Endodermal cell (in vitro differentiated cells): ENCODE measurements around the gene TRIM46. TPM values are rescaled to one million over a fixed set of nuclear protein-coding genes. Genes with fewer than 3 reads are reported as not detected.

Experiments used
- DNase-seq: peaks from one replicate; pipeline ENCODE4 v3.0.0-alpha.2; 2017
- H3K27ac ChIP-seq: 2 replicates; pipeline ENCODE4 v1.5.1; 2013; ENCODE audit warnings: mild to moderate bottlenecking, low read depth, low read length, moderate library complexity
- H3K27me3 ChIP-seq: 2 replicates; pipeline ENCODE4 v1.6.1; 2013; ENCODE audit warnings: mild to moderate bottlenecking, low read length, moderate library complexity; ENCODE audit not compliant: insufficient read depth, control insufficient read depth, poor library complexity, severe bottlenecking
- H3K36me3 ChIP-seq: 2 replicates; pipeline ENCODE4 v1.7.0; 2013; ENCODE audit warnings: mild to moderate bottlenecking, low read length, moderate library complexity; ENCODE audit not compliant: control insufficient read depth, insufficient read depth
- H3K4me1 ChIP-seq: one replicate; pipeline ENCODE4 v1.7.0; 2013; ENCODE audit warnings: low read length; ENCODE audit not compliant: control insufficient read depth, insufficient read depth
- H3K4me3 ChIP-seq: 2 replicates; pipeline ENCODE4 v1.5.1; 2013; ENCODE audit warnings: mild to moderate bottlenecking, low read length, moderate library complexity
- H3K9ac ChIP-seq: 2 replicates; pipeline ENCODE4 v1.6.1; 2013; ENCODE audit warnings: mild to moderate bottlenecking, low read length, moderate library complexity; ENCODE audit not compliant: poor library complexity, severe bottlenecking; ENCODE audit errors: extremely low read depth
- H3K9me3 ChIP-seq: 2 replicates; pipeline ENCODE4 v1.6.1; 2013; ENCODE audit warnings: mild to moderate bottlenecking, low read length, moderate library complexity; ENCODE audit not compliant: control insufficient read depth
- H3K27ac Mint-ChIP-seq: 2 replicates; pipeline ENCODE4 v1.8.0; 2020; ENCODE audit warnings: mixed read lengths
- H3K27me3 Mint-ChIP-seq: 2 replicates; pipeline ENCODE4 v1.8.0; 2021; ENCODE audit warnings: mild to moderate bottlenecking, mixed read lengths; ENCODE audit not compliant: insufficient read depth
- H3K36me3 Mint-ChIP-seq: 2 replicates; pipeline ENCODE4 v1.8.0; 2020; ENCODE audit warnings: low read depth, mixed read lengths
- H3K4me1 Mint-ChIP-seq: 2 replicates; pipeline ENCODE4 v1.8.0; 2020; ENCODE audit warnings: mixed read lengths
- H3K4me3 Mint-ChIP-seq: 2 replicates; pipeline ENCODE4 v1.8.0; 2020; ENCODE audit warnings: mild to moderate bottlenecking, moderate library complexity, mixed read lengths
- H3K9me3 Mint-ChIP-seq: 2 replicates; pipeline ENCODE4 v1.8.0; 2020; ENCODE audit warnings: mild to moderate bottlenecking, mixed read lengths
- CTCF ChIP-seq: fragments of 200-600 bp; sonication (generic); conservative IDR thresholded peaks from 2 replicates; pipeline ENCODE4 v1.5.0; 2021; ENCODE audit warnings: antibody characterized with exemption, mild to moderate bottlenecking
- WGBS, 2 experiments: methylation state at CpG; one replicate each; pipeline versions ENCODE4 v1.1.5 to v1.1.7; 2013; ENCODE audit warnings: missing lambda C conversion rate in 2 of 2, mixed read lengths in 1 of 2; ENCODE audit not compliant: insufficient coverage in 1 of 2, insufficient read length in 1 of 2; 5-methylcytosine and 5-hydroxymethylcytosine counted together
- total RNA-seq, 2 donors: library from RNA; stranded (reverse); fragmentation: NEBNext Ultra II Directional in 1 of 2; extraction: Animal tissue kit (Norgen Biotek cat#: 25700) in 1 of 2; gene quantifications; 2 replicates in 1 of 2; 3 replicates in 1 of 2; pipeline ENCODE4 v1.2.1, GENCODE V29; 2021

Gene TRIM46
- total RNA-seq, 2 donors from 2014 or later, result 5.1 to 7.1 TPM

GRCh38 chr1:155176544-155177071 is 3.0 kb downstream of the TRIM46 start:
- Histone ChIP-seq H3K4me3 (no peak overlapping the region), H3K9ac (no peak overlapping the region), H3K9me3 (no peaks in the 10 kb centered on the region), H3K27me3 (no peaks in the 10 kb centered on the region), H3K27ac (no peak overlapping the region), H3K4me1 (no peaks in the 10 kb centered on the region), H3K36me3 (peaks cover 17% of the 10 kb centered on the region)
- no peak overlapping the region for H3K27ac Mint-ChIP-seq
- H3K4me3 Mint-ChIP-seq, result no peak overlapping the region
- peak; percentile 90 for TF ChIP-seq CTCF
- peaks cover 14% of the 10 kb centered on the region for H3K4me1 Mint-ChIP-seq
- DNase-seq, result peak; percentile 91
- no peaks in the 10 kb centered on the region for H3K9me3 Mint-ChIP-seq
- peaks cover 15% of the 10 kb centered on the region for H3K27me3 Mint-ChIP-seq
- H3K36me3 Mint-ChIP-seq, result peaks cover 7% of the 10 kb centered on the region
- WGBS, 2 experiments, result 79 to 81% methylated on average over 7 to 8 of the region's 8 CpGs

- Histone ChIP-seq H3K27me3 (no peaks in the 10 kb centered on the region), H3K9ac (no peak overlapping the region)
- WGBS, 2 experiments, result 88 to 98% methylated on average over 10 to 11 of the region's 11 CpGs
These were observed 3.7 kb downstream of the TRIM46 start for GRCh38 chr1:155177192-155177917.

GRCh38 chr1:155177918-155178281 is 4.3 kb downstream of the TRIM46 start:
- H3K9me3 Mint-ChIP-seq, result no peaks in the 10 kb centered on the region
- no peaks in the 10 kb centered on the region for H3K4me1 ChIP-seq
- TF ChIP-seq CTCF, result no peak
- no peak for DNase-seq
- H3K27ac ChIP-seq, result no peak overlapping the region
- H3K9ac ChIP-seq, result no peak overlapping the region
- H3K9me3 ChIP-seq, result no peaks in the 10 kb centered on the region
- peaks cover 17% of the 10 kb centered on the region for H3K36me3 ChIP-seq
- no peak overlapping the region for H3K4me3 ChIP-seq
- peaks cover 7% of the 10 kb centered on the region for H3K36me3 Mint-ChIP-seq
- H3K27ac Mint-ChIP-seq, result no peak overlapping the region
- WGBS, 2 experiments, result 87 to 90% methylated on average over 9 of the region's 9 CpGs
- no peak overlapping the region for H3K4me3 Mint-ChIP-seq
- peaks cover 15% of the 10 kb centered on the region for H3K27me3 Mint-ChIP-seq
- H3K27me3 ChIP-seq, result no peaks in the 10 kb centered on the region
- peaks cover 7% of the 10 kb centered on the region for H3K4me1 Mint-ChIP-seq

More at GRCh38 chr1:155177192-155177917, 3.7 kb downstream of the TRIM46 start:
- Histone ChIP-seq H3K36me3 (peaks cover 17% of the 10 kb centered on the region), H3K27ac (no peak overlapping the region), H3K4me1 (no peaks in the 10 kb centered on the region), H3K9me3 (no peaks in the 10 kb centered on the region), H3K4me3 (no peak overlapping the region)
- no peak for TF ChIP-seq CTCF
- Mint-ChIP-seq H3K4me1 (peaks cover 10% of the 10 kb centered on the region), H3K4me3 (no peak overlapping the region), H3K27ac (no peak overlapping the region), H3K9me3 (no peaks in the 10 kb centered on the region), H3K36me3 (peaks cover 7% of the 10 kb centered on the region), H3K27me3 (peaks cover 15% of the 10 kb centered on the region)
- DNase-seq, result peak; percentile 33
